Amniotic stem cell (primary cell): ENCODE measurements around the gene RAD51B.
"Not testable (repeated sequence)": the region's sequence is repeated elsewhere in the genome, so short reads cannot be mapped to it uniquely, and the experiment has no call there.

Experiments
- DNase-seq: peaks from one replicate; lab custom pipeline; 2025; lab: John Stamatoyannopoulos, UW

Gene RAD51B

DNA sequence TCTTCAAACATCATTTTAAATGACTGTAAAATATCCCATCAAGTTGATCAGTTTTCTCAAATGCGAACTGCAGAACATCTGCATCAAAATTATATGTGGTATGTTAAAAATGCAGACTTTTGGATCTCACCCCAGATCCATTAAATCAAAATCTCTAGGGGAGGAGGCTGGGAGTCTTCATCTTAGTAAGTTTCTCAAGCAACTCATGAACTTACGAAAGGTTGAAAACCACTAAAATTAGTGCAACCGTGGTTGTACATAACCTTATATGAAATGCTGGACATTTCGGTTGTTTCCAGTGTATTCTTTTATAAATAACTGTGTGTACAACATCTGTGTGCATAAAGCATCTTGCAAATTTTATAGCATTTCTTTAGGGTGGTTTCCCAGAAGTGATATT, 934.1 kb downstream of the RAD51B start:
- DNase-seq: no peak

DNA sequence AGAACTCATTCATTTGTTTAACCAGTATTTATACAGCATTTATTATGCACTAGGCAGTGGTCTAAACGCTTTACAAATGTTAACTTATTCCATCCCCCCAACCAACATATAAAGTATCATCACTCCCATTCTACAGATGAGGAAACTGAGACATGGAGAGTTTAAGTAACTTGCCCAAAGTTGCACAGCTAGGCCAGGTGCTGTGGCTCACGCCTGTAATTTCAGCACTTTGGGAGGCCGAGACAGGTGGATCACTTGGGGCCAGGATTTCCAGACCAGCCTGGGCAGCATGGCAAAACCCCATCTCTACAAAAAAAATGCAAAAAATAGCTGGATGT, 935.4 kb downstream of the RAD51B start:
- DNase-seq: no peak

DNA sequence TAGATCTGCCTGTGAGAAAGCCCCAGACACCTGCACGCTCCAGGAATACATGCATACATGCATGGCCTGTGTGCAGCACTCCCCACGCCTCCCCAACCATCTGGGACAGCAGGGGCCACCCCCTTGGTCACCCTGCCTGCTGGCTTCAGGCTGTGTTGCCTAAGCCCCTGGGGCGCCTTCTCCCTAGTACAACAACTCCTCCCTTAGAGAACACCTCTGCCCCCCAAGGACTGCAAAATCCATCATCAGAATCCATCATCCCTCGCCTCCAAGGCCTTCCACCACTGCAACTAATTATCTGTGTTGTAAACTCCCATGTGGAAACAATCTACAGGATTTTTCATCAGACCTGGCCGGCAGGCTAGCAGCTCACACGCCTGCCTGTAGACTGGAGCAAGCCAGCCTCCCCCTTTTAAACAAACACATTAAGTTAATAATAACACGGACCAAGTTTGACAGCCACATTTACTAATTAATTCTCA, 936.5 kb downstream of the RAD51B start:
- no peak for DNase-seq

DNA sequence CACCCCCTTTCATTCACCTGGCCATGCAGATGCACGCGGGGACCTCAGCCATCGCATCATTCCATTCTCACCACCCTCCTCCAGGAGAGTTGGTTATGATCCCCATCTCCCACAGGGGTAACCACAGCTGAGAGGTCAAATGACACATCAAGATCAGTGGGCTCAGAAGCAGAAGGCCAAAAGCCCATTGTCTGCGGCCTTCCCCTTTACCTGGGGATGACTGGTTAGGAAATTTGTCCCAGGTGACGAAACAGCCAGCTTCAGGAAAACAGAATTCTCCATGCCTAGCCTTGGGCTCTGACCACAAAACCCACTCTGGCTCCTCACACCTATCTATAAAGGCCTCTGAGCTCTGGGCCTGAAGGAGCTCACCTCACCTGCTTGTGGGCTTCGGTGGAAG, 937.2 kb downstream of the RAD51B start:
- DNase-seq: no peak

DNA sequence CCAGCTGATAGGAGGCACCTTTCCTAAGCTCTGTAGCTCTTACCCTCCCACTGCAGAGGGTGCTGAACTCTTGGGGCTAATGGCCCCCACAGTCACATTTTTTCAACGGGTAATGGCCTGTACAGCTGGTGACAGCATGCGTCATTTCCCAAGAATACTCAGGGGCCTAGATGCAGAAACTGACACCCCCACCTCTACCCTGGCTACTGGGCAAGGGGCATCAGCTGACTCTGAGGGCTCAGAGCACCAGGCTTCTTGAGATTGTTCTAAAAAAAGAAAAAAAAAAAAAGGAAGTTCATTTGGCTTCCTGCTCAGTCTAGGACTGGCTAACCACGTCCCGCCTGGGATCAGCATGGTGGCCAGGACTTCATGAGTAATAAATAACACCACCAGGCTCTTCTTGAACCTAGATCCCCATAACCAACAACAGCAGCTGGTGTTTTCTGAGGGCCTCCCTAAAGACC, 938.1 kb downstream of the RAD51B start:
- no peak for DNase-seq

DNA sequence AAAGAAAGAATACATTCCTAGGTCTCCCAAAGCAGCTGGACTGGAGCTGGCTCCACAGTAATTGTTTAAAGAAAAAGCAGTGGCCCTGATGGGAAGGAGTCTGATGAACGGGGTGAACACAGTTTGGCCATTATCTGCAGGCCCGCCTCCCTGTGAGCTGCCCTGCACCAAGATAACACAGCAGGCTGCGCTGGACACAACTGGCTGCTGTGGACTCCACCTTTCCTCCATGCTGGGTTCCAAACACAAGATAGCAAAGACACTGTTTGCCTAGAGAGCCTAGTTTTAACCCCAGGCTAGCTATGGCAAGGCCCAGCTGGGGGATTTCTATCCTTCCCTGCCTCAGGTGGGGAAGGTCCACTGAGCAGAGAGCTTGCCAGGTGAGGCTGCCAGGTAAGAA, 938.7 kb downstream of the RAD51B start:
- DNase-seq: no peak

DNA sequence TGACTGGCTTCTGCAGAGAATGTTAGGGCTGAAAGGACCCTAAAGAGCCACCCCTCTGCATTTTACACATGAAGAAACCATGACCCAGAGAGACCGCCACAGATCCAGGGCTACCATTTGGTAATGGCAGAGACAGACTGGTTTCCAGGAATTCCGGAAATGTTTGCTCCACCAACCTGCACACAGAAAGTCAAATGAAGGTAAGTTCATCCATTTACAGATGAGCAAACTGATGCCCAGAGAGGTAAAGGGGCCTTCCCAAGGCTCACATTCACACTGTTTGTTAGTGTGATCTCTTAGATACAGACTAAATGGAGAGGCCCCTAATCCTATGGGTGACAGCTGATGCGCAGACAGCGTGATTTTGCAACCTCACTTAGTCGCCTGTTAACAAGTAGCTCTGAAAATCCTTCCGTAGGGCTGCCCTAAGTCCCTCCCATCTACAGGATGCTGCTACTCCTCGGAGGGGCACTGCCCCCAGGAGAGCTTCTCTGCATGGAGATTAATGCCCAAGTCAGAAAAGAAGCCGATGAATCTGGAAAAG, 939.5 kb downstream of the RAD51B start:
- no peak for DNase-seq

DNA sequence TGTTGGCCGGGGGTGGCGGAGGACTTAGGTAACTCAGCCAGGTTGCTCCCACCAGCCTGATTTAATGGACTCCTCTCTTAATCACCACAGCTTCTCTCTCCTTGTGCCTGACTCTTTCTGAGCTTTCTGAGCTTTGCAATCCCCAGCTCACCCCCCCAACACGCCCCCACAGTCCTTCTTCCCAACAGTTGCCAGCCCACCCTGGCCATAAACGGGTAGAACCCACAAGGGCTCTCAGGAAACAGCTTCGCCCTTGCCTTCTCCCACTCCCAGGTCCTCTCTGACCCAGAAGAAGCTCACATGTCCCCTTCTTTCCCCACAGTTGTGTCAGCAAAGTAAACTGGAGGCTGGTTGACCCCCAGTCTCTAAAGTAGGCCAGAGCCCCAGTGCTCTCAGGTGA, 940.4 kb downstream of the RAD51B start:
- DNase-seq: no peak

DNA sequence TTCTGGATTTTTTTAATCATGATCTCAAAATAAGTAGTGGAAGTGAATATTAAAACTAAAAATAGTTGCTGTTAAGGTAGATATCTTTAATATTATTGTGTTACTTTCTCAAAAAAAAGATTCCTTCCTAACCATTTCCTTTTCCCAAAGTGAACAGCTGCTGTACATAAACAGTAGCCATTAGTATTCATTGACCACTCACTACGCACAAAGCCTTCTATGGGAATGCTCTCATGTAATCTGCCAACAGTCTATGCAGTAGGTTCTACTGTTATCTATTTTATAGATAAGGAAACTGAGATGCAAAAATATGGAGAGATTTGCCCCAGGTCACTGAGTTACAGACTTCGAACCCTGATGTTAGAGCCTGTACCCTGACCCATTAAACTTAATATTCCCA, 941.2 kb downstream of the RAD51B start:
- no peak for DNase-seq

DNA sequence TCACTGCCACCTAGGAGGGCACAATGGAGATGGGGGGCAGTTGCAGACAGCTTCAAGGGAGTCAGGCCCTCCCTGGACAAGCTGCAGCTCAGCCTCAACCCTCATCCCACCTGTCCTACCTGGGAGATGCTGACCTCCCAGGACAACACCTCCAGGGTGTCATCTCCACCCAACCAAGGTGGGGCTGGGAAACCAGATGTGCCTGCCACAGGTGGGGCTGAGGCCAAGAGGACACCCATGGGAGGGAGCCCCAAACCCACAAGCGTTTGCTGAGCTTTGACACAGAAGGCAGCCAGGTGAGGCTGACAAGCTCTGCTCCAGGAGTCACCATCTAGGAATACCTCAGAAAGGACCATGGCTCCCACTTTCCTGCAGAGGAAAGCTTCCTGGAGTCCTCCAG, 941.8 kb downstream of the RAD51B start:
- no peak for DNase-seq

DNA sequence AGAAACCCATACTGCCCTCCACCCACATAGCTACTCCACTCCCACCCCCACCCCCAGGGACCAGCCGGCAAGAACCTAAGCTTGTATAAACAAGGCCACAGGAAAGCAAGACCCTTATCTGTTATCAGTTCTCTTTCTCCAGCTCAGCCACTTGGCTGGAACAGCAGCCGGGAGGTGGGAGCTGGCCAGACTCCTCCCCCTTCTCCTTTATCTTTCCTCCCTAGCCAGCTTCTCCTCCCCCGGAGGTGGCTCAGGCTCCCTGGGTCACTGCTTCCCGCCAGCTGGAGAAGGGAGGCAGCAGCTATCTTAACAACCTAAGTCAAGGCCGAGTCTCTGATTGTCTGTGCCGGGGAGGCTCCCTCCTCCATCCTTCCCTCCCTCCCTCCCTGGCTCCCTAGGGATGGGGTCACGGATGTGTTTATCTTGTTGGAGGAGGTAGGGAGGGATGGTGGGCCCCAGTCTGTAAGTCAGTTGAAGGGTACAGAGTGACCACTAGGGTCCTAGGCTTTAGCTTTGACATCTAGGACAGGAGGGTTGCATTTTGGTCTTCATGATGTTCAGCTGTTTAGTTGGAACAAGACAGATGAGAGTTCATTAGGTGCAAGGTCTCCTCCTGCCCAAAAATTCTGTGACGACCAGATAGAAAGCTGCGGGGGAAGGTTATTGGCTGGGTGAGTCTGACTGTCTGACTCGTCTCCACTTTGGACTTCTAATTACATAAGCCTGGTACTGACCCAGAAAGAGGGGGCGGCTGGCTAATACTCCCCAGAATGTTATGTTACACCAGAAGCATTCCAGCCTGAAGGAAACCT, 943.6 kb downstream of the RAD51B start:
- DNase-seq: no peak

DNA sequence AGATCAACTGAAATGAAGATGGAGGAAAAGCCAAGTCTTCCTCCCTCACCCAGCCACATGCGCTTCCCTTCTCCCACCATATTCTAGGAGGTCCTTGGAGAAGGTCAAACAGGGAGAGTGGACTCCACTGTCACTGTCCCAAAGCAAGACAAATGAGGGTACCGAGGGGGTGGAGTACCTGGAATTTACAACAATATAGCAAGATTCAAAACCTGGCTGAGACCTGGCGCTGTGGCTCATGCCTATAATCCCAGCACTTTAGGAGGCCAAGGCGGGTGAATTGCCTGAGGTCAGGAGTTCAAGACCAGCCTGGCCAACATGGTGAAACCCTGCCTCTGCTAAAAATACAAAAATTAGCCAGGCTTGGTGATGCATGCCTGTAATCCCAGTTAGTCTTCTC, 944.3 kb downstream of the RAD51B start:
- not testable (repeated sequence) for DNase-seq

DNA sequence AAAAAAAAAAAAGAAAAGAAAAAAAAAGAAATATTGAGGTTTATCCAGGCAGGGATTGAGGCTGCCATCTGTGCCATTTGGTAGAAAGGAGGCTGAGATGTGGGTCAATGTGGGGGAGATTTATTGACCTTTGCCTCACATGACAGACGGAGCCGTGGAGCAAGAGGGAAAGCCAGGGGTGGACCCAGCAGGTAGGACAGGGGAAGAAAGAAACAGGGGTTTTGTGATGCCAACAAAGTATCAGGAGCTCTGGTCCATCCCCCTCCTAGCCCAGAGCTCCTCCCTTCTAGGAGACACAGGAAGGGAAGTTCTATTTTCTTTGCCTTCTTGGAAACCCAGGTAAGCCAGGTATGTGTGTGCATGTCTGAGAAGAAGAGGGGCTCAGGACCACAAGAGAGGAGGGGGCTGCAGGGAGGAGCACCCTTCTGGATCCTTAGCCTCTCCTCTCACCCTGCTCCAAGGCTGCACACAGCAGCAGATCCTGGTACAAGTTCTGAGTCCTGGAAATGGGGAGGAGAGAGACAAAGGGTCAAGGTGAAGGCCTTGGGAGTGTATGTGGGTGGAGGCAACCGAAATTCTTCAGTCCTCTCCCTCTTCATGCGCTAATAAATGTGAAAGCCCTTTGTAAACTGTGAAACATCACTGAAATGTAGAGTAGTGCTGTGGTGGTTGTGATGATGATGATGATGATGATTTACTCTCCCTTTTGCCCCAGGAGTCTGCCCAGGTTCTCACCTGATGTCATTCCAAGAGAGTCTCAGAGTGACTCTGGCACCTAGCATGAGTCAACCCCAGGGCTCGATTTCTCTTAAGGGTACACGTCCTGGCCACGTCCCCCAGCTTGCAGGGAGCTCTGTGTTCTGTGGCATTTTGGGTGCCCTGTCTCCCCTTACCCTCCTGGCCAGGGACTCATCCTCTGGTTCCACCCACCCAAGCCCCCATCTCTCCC, 947.0 kb downstream of the RAD51B start:
- DNase-seq: no peak

DNA sequence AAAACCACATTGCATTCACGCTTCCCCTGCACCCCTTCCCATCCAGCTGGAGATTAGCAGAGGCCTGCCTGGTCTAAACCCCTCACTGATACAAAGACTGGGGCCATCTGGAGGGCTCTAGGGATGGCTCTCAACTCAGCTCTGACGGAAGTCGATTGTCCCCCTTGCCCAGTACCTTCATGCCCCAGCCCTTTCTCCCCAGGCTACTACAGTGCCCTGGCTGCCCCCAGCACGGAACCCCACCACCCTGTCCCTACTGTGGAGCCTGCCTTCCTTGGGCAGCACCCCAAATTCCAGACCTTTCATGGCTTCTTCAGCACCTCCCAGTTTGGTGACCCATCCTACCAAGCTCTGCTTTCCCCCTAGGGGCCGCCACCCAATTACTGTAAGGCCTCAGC, 947.7 kb downstream of the RAD51B start:
- no peak for DNase-seq

DNA sequence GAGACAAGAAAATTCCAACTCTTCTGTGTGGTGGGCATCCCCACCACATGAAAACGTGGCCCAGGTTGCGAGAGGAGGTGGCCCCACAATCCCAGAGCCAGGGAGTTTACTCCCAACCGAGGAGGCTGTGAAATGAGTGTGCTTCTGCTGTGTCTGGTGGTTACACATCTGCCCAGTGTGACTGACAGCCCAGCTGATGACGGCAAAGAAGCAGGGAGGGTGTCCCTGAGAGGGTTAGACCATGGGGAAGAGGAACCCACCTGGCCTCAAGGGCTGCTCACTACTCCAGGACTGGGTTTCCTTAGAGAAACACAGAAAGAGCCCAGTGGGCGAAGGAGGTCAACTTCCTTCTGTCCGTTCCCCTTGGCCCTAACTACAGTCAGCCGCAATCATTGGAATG, 948.7 kb downstream of the RAD51B start:
- DNase-seq: no peak

DNA sequence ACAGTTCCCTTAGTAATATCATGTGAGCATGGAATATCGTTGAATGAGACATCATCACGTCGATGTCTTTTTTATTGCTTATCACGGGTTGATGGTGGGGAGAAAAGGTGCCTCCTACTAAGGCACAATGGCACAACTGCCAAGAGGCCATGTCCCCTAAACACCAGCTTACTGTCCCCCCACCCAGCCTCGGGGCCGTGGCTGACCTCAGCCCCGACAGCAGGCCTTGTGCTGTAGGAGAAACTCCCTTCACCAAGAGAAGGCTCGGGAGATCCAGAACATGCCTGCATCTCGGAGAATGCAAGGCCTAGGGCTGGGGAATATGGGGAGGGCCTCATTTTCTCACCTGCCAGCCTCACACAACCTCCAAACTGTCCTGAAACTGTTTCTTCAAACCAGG, 950.5 kb downstream of the RAD51B start:
- DNase-seq: no peak

DNA sequence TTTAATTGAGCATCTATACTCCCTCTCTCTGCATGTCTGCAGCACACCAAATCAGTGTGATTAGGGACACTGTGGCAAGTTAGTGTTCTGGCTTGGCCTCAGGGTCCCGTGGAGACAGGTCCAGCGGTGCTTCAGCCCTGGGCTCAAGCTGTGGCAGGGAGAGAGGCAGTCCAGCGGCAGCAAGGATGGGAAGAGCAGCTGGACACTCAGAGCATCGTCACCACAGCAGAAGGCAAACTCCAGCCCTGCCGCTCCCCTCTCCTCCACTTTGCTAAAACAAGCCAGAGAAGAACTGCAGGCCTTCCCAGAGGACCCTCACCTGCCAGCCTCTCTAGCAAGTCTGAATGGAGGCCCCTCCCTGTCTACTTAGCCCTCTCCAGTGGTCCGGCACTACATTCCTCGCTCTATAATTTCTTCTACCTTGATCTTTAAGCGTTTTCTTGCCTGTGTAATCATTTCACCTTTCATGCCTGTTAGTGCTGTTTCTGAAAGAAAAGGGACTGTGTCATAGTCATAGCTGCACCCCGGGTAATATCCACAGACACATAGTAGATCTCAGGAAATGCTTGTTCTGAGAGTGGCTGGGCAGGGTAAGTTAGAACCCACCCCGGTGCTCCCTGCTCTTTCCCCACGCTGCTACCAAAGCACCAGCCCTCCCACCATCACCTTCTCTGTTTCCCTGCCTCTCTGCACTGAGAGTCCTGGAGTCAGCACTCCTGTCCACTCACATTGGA, 951.1 kb downstream of the RAD51B start:
- no peak for DNase-seq

DNA sequence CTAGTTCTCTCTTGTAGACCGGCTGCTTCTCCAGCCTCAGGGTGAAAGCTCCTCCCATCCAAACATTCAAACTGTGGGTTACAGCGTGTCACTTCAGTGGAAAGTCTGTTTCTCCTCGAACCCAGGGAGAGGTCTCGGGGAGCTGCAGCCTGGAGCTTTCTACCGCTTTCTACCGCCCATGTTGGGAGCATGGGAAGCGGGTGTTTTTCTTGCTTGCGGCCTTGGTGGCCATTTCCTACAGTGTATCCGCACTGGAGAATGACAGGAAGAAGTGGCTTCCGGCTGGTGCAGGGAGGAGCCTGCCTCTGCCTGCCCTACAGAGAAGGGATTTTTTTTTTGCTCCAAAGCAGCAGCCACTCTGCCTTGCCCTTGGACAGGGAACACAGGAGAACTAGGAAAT, 952.1 kb downstream of the RAD51B start:
- no peak for DNase-seq

DNA sequence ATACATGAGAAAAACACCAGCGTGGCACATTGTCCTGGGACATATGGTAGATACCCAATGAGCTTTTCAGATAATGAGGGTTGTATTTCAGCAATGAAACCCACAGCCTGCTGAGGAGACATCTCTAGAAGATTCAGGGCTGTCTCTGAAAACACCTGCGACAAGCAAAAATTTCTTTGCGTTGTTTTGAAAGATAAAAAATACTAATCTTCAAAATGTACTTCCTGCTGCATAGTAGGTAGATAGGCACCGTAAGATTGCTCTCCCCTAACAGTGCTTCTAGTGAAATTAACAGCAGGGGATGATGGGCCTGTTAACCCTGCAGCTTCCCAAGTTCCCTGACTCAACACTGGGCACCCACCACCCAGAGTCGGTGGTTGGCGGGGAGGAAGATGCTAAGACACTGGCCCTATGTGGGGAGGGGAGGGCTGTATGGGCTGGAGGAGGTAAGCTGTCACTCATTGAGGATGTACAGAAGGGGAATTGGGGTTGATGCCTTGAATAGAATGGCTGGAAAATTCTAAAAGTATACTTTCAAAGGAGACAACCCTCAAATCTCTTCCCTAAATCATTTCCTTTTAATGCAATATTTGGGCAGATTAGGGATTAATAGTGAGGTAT, 953.3 kb downstream of the RAD51B start:
- no peak for DNase-seq

DNA sequence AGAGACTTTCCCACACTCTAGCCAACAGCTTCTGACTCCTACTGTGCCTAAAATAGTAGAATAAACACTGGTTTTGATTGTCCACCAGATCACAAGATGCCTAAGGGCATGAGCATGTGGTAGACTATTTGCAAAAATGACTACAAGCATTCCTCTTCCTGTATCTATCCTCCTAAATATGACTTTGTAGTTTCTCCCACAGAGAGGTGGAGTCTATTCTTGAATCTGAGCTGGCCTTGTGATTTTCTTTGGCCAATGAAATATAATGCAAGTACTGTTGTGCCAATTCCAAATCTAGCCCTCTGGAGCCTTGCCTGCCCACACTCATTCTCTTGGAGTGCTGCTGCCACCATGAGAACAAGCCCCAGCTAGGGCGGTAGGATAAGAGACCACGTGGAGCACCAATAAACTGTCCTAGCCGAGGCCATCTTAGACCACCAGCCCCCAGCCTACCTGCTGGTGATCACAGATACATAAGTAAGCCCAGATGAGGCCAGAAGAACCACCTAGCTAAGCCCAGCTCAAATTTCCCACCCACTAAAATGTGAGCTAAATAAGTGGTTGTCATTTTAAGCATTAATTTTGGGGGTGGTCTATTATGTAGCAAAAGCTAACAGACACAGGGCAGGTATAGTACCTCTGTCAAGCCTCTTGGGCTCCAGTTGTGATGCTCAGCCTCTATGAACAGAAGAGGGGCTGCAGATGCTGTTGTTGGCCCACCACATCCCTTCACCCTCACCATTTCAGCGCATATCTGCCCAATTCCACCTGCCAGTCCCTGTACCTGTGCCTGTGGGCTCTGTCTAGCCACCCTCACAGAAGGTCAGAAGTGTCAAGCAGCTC, 955.4 kb downstream of the RAD51B start:
- peak; percentile 71 for DNase-seq
